Measurements from ENCODE around the gene ZDHHC1.

The ZDHHC1 gene

DNA sequence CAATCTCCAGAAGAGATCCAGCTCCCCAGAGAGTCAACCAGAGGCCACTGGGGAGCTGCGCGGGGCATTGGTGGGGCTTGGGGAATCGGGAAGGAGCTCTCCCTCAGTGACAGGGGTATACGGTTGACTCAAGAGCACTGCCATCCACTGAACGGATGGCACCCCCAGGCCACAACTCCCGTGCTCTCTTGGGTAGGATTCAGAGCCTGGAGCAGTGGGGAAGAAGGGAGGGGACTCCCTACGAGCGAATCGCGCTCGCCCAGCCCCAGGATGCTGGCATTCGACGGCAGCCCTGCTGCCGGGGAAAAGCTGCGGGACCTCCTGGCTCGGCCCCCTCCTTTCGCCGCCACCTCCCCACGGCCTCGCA, 22.5 kb downstream of the ZDHHC1 start:
- Histone ChIP-seq H3K36me3 (no peaks in the 10 kb centered on the region), H3K27me3 (no peaks in the 10 kb centered on the region), H3K4me1 (peaks cover 32% of the 10 kb centered on the region), H3K9me3 (no peaks in the 10 kb centered on the region), H3K4me3 (ENCODE audit: low read depth, low read length) (peak overlapping the region; percentile 47)
- TF ChIP-seq, protein P1, sequence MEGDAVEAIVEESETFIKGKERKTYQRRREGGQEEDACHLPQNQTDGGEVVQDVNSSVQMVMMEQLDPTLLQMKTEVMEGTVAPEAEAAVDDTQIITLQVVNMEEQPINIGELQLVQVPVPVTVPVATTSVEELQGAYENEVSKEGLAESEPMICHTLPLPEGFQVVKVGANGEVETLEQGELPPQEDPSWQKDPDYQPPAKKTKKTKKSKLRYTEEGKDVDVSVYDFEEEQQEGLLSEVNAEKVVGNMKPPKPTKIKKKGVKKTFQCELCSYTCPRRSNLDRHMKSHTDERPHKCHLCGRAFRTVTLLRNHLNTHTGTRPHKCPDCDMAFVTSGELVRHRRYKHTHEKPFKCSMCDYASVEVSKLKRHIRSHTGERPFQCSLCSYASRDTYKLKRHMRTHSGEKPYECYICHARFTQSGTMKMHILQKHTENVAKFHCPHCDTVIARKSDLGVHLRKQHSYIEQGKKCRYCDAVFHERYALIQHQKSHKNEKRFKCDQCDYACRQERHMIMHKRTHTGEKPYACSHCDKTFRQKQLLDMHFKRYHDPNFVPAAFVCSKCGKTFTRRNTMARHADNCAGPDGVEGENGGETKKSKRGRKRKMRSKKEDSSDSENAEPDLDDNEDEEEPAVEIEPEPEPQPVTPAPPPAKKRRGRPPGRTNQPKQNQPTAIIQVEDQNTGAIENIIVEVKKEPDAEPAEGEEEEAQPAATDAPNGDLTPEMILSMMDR (IDR thresholded peaks at IDR 0.05; ENCODE audit: low read depth, low read length), result no peak
- no peak for DNase-seq

DNA sequence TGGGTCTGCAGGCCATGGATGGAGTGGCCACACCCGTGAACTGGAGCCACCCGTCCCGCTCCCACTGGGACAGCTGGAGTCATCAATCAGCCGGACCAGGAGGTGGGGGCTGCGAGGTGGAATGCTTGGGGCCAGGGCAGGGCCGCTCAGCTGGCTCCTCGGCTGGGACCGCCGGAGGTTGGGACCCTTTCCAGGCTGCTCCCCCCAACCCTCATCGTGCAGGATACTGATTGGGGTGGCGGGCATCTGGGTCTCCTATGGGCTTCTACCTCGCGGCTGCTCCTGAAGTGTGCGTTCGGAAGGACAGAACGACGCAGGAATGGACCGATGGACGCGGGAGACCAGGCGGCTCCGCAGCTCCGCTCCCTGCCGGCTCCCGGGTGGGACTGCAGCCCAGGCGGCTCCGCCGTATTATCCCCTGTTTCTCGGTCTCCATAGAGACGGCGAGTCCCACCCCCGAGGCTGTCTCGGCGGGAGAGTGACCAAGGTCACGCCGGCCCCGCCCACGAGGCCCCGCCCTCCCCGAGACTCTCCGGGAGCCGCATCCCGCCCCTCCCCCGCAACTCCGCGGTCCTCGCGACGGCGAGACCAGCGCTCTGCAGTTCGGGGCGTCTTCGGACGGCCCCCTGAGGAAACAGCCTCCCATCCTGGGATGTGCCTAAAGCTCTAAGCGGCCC, 23.0 kb downstream of the ZDHHC1 start, which contains the start of gene TPPP3:
TPPP3 (minus strand) TSS at position 388 of the 677 bp plus-strand sequence. CDS start 2,387 bp downstream, outside the sequence.
- peak; percentile 98 for DNase-seq
- no peaks in the 10 kb centered on the region for H3K9me3 ChIP-seq
- no peaks in the 10 kb centered on the region for H3K27me3 ChIP-seq
- H3K36me3 ChIP-seq, result no peaks in the 10 kb centered on the region
- H3K4me3 ChIP-seq (ENCODE audit: low read depth, low read length), result peak within 1 kb of the TSS; percentile 70
- TF ChIP-seq, protein P1 (IDR thresholded peaks at IDR 0.05; ENCODE audit: low read depth, low read length), result peak; percentile 66
- H3K4me1 ChIP-seq, result peaks cover 32% of the 10 kb centered on the region

DNA sequence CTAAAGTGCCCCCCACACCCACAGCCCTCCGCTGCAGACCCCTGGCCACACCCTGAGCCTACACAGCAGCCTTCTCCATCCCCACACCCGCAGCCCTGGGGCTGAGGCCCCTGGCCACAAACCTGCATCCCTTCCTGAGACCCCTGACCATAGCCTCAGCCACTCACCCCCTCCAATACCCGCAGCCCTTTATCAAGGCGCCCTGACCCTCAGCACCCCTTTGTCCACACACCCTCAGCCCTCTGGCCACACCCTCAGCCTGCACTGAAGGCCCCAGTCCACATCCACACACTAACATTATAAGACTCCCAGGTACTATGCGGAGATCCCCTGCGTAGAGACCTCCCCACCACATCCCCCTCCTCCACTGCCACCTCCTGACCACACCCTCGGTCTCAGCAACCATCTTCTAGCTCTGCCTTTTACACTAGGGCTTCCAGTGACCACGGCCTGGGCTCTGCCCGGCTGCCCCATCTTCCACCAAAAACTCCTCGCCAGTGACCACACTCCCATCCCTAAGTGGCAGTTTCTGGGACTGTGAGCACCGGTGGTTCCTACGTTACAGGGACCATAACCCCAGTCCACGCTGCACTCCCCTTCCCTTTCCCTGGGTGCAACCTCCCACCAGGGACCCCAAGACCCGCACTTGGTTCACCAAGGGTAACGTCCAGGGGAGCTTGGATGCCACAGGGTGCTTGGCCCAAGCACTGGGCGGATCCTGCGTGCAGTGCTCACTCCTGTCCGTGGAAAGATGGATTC, 23.8 kb downstream of the ZDHHC1 start:
- no peaks in the 10 kb centered on the region for H3K9me3 ChIP-seq
- TF ChIP-seq, protein P1 (IDR thresholded peaks at IDR 0.05; ENCODE audit: low read depth, low read length), result no peak
- H3K4me1 ChIP-seq, result peaks cover 31% of the 10 kb centered on the region
- no peak for DNase-seq
- no peaks in the 10 kb centered on the region for H3K27me3 ChIP-seq
- H3K36me3 ChIP-seq, result no peaks in the 10 kb centered on the region
- peak overlapping the region; percentile 70 for H3K4me3 ChIP-seq (ENCODE audit: low read depth, low read length)

DNA sequence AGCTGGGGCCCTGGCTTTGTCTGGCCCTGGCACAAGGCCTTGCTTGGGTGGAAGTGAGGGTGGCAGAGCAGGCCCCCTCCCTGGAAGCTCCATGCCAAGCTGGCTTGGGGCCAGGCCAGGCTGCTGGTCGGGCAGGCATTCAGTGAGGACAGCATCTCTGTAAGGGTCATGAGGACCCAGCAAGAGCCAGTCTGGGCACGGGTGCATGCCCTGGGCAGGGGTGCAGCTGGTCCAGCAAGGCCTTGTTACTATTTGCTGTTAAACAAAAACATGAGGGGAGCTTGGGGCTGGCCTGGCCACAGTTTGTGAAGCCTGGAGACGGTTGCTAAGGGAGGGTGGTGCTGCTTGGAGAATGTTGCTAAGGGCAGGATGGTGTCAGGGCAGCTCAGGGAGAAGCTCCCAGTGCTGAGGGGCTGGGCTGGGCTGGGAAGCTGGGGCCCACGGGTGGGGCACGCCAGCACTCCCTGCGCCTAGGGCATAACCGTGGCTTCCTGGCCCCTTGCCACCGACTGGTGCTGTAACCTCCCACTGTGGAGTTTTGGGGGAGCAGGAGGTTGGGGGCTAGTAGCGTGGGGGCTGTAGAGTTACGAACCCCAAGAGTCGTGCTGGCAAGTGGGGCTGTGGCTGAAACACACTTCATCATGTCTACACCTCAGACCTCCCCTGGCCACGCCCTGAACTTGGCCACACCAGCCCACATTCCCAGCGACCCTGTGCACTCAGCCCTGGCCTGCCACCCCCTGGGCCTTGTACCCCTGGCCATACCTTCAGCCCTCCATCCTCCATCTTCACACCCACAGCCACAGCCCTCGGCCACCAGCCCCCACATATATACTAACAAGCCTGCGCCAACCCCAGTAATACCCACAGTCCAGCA, 24.6 kb downstream of the ZDHHC1 start:
- no peaks in the 10 kb centered on the region for H3K36me3 ChIP-seq
- TF ChIP-seq, protein P1 (IDR thresholded peaks at IDR 0.05; ENCODE audit: low read depth, low read length), result no peak
- H3K9me3 ChIP-seq, result no peaks in the 10 kb centered on the region
- H3K27me3 ChIP-seq, result no peaks in the 10 kb centered on the region
- peaks cover 23% of the 10 kb centered on the region for H3K4me1 ChIP-seq
- DNase-seq, result no peak
- no peak overlapping the region for H3K4me3 ChIP-seq (ENCODE audit: low read depth, low read length)

DNA sequence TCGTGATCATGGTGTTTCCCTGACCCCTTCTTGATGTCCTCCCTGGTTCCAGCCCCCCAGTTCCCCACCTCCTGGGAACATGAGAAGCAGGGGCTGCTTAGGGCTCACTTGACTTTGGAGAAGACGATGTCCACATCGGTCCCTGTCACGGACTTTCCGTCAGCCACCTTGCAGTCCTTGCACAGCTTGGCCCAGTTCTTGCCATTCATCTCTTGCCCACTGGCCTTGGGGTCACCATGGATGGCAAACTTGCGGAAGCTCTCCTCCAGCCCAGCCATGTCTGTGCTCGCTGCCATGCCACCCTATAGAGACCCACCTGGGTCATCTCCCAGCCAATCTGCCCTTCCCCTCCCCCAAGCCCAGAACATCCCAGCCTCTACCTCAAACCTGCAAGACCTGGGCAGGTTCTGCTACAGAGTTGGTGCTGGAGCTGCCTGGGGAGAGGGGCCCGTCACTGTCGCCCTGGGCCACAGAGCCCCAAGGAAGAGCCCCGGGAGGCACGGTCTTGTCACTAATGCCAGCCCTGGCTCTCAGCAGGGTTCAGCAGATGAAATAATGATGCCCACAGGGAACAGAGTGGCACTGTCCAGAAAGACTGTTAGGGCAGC, 25.4 kb downstream of the ZDHHC1 start:
- Histone ChIP-seq H3K4me3 (ENCODE audit: low read depth, low read length) (no peak overlapping the region), H3K27me3 (no peaks in the 10 kb centered on the region), H3K9me3 (no peaks in the 10 kb centered on the region), H3K36me3 (no peaks in the 10 kb centered on the region), H3K4me1 (peaks cover 19% of the 10 kb centered on the region)
- TF ChIP-seq, protein P1 (IDR thresholded peaks at IDR 0.05; ENCODE audit: low read depth, low read length), result no peak
- no peak for DNase-seq
